ENCODE data around the gene GGTA1. TPM values are rescaled to one million over a fixed set of nuclear protein-coding genes. Genes with fewer than 3 reads are reported as not detected.
"Not testable (repeated sequence)": the region's sequence is repeated elsewhere in the genome, so short reads cannot be mapped to it uniquely, and the experiment has no call there.

Gene GGTA1
- total and polyA plus RNA-seq, 2 of the 8 experiments (the other 6 are each of a cell fraction or from before 2014, with no cell fraction given) = not detected

DNA sequence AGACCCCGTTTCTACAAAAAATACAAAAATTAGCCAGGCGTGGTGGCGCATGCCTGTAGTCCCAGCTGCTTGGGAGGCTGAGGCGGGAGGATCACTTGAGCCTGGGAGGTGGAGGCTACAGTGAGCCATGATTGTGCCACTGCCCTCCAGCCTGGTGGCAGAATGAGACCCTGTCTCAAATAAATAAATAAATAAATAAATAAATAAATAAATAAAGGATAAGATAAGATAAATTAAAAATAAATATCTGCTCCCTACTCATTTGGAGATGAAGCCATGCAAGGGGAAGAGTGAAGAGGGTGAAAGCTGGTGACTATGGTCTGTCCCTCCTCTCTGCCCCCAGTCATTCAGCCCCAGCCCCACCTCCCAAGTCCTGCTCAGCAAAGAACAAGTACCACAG is 41.2 kb downstream of the GGTA1 start:
- not testable (repeated sequence) for H4K5ac ChIP-seq (ENCODE audit: insufficient read length, low read depth, low read length); H2BK12ac ChIP-seq (ENCODE audit: low read depth, low read length); H3K56ac ChIP-seq (replicated peaks; ENCODE audit: insufficient read length, low read depth, low read length); H2AK5ac ChIP-seq (ENCODE audit: low read depth, low read length); H3K18ac ChIP-seq (ENCODE audit: extremely low read depth, low read length); H3K79me2 ChIP-seq (ENCODE audit: control insufficient read depth in 1 of 2, insufficient read depth in 2 of 2, low read length in 2 of 2); H3K4me3 ChIP-seq (ENCODE audit: extremely low read depth in 1 of 4, insufficient read depth in 2 of 4, low read depth in 3 of 4, low read length in 4 of 4); H3K27ac ChIP-seq (ENCODE audit: low read depth, low read length); H3K23ac ChIP-seq (ENCODE audit: insufficient read length); H3K9me3 ChIP-seq (ENCODE audit: insufficient read depth in 2 of 2, low read depth in 1 of 2, low read length in 1 of 2); H2BK5ac ChIP-seq (ENCODE audit: low read depth, low read length); H3K4me2 ChIP-seq (ENCODE audit: insufficient read depth in 1 of 2, low read depth in 2 of 2, low read length in 2 of 2); FAIRE-seq; H3K36me3 ChIP-seq (ENCODE audit: control insufficient read depth in 2 of 4, insufficient read depth in 4 of 4, low read length in 3 of 4); H4K20me1 ChIP-seq (replicated peaks in 1 of 2; ENCODE audit: control insufficient read depth in 1 of 2, insufficient read depth in 2 of 2, low read length in 2 of 2); H3K9ac ChIP-seq (replicated peaks in 1 of 4; ENCODE audit: extremely low read depth in 1 of 4, low read depth in 3 of 4, low read length in 3 of 4); H2BK15ac ChIP-seq (ENCODE audit: low read length); DNase-seq (ENCODE audit: low read depth in 1 of 2, low spot score in 2 of 2); H4K8ac ChIP-seq (ENCODE audit: extremely low read depth, insufficient read depth, low read length); H3K14ac ChIP-seq (ENCODE audit: insufficient read length); H3K79me1 ChIP-seq (ENCODE audit: low read depth, low read length); H2AFZ ChIP-seq (ENCODE audit: low read length); H3K4ac ChIP-seq (replicated peaks; ENCODE audit: insufficient read length, low read depth, low read length); H2BK20ac ChIP-seq (ENCODE audit: low read length); H3K4me1 ChIP-seq (replicated peaks in 1 of 4; ENCODE audit: control insufficient read depth in 3 of 4, insufficient read depth in 4 of 4, low read length in 3 of 4); H2BK120ac ChIP-seq (replicated peaks; ENCODE audit: low read depth, low read length); H3K27me3 ChIP-seq (replicated peaks in 1 of 4; ENCODE audit: control insufficient read depth in 3 of 4, extremely low read depth in 1 of 4, insufficient read depth in 3 of 4, low read length in 3 of 4); H3K23me2 ChIP-seq (ENCODE audit: low read depth, low read length); H4K91ac ChIP-seq (replicated peaks; ENCODE audit: insufficient read length, low read length)
- WGBS, 2 experiments (ENCODE audit: extremely low coverage in 1 of 2, insufficient coverage in 1 of 2, insufficient read length in 1 of 2, insufficient replicate concordance in 2 of 2, low coverage in 1 of 2, low lambda C conversion rate in 2 of 2, missing lambda C conversion rate in 1 of 2) = 98% methylated on average over 4 of the region's 4 CpGs; no CpG with 5 or more reads in 1 of the 2 experiments
- ChIA-PET CTCF (ENCODE audit: partially characterized antibody) (interaction anchor here (0.9 to 2.0 kb wide), 2 partner anchors 9 to 24 kb away, joined by 3 to 4 read pairs; no protein-coding TSS in a partner anchor), POLR2A (ENCODE audit: partially characterized antibody) (interaction anchor here (0.6 to 0.8 kb wide), 2 partner anchors 256 to 571 kb away, joined by 3 to 4 read pairs; partner anchors contain the start of gene RAB14)

All from H1 (cell line).